IMR-90 (cell line): ENCODE results near the gene C1QTNF12. TPM values are rescaled to one million over a fixed set of nuclear protein-coding genes. Genes with fewer than 3 reads are reported as not detected.

ENCODE experiments used
- ATAC-seq: fragments of 200-7000 bp; cut with Tn5 transposase; 2 replicates; pipeline ENCODE4 v1.9.1; 2020; ENCODE audit warnings: low read depth, mild to moderate bottlenecking, moderate library complexity
- BruUV-seq: library from RNA; stranded (reverse); fragments of 400-500 nt; replicated peaks from 2 replicates; lab custom pipeline; 2021; lab: Mats Ljungman, UMichigan
- CTCF ChIA-PET: fragments of 300-600 bp; formaldehyde crosslinking; extraction: SDS; loops from one replicate; lab custom pipeline; 2021; ENCODE audit warnings: antibody characterized with exemption; lab: Yijun Ruan, JAX
- POLR2A ChIA-PET: fragments of 300-600 bp; sonication (Branson Sonifier 250); formaldehyde crosslinking; loops from one replicate; lab custom pipeline; 2022; ENCODE audit warnings: antibody characterized with exemption; ENCODE audit not compliant: unreplicated experiment; lab: Charles Lee
- DNase-seq: peaks from one replicate; pipeline ENCODE4 v3.0.0; 2013
- H2AFZ ChIP-seq: replicated peaks from 2 replicates; pipeline ENCODE3; 2013; ENCODE audit warnings: low read length, mild to moderate bottlenecking; ENCODE audit not compliant: poor library complexity
- H2AK5ac ChIP-seq: 2 replicates; pipeline ENCODE4 v1.6.1; 2013; ENCODE audit warnings: low read depth, low read length, inconsistent platforms
- H2AK9ac ChIP-seq: replicated peaks from 2 replicates; pipeline ENCODE3; 2013; ENCODE audit warnings: mild to moderate bottlenecking, low read depth, low read length, moderate library complexity; ENCODE audit not compliant: poor library complexity
- H2BK120ac ChIP-seq: 2 replicates; pipeline ENCODE4 v1.6.1; 2013; ENCODE audit warnings: low read depth, low read length, inconsistent platforms
- H2BK15ac ChIP-seq: 3 replicates; pipeline ENCODE4 v1.6.1; 2013; ENCODE audit warnings: low read depth, low read length, inconsistent platforms
- H2BK20ac ChIP-seq: 2 replicates; pipeline ENCODE4 v1.6.1; 2013; ENCODE audit warnings: low read depth, mild to moderate bottlenecking, inconsistent platforms, low read length, moderate library complexity
- H2BK5ac ChIP-seq: 2 replicates; pipeline ENCODE4 v1.6.1; 2013; ENCODE audit warnings: mild to moderate bottlenecking, low read depth, low read length, inconsistent platforms; ENCODE audit not compliant: poor library complexity, severe bottlenecking
- H3K14ac ChIP-seq: replicated peaks from 2 replicates; pipeline ENCODE4 v1.6.1; 2013; ENCODE audit warnings: low read depth, low read length, inconsistent platforms
- H3K18ac ChIP-seq: 2 replicates; pipeline ENCODE4 v1.6.1; 2013; ENCODE audit warnings: low read depth, low read length, control low read depth
- H3K23ac ChIP-seq: 2 replicates; pipeline ENCODE4 v1.6.1; 2013; ENCODE audit warnings: low read depth, low read length, inconsistent platforms
- H3K27ac ChIP-seq: 2 replicates; pipeline ENCODE4 v1.5.1; 2013; ENCODE audit warnings: mild to moderate bottlenecking, control low read depth, low read length; ENCODE audit not compliant: insufficient read depth
- H3K27me3 ChIP-seq: 2 replicates; pipeline ENCODE4 v1.6.1; 2013; ENCODE audit warnings: low read length; ENCODE audit not compliant: control insufficient read depth, insufficient read depth
- H3K36me3 ChIP-seq: 2 replicates; pipeline ENCODE4 v1.6.1; 2013; ENCODE audit warnings: low read length, mixed read lengths; ENCODE audit not compliant: control insufficient read depth, insufficient read depth
- H3K4ac ChIP-seq: 2 replicates; pipeline ENCODE4 v1.6.1; 2013; ENCODE audit warnings: low read depth, low read length, inconsistent platforms
- H3K4me1 ChIP-seq: 2 replicates; pipeline ENCODE4 v1.6.1; 2013; ENCODE audit warnings: low read length, mixed read lengths; ENCODE audit not compliant: control insufficient read depth, insufficient read depth
- H3K4me2 ChIP-seq: 2 replicates; pipeline ENCODE4 v1.6.1; 2013; ENCODE audit warnings: low read depth, mild to moderate bottlenecking, control low read depth, low read length, moderate library complexity
- H3K4me3 ChIP-seq: 2 replicates; pipeline ENCODE4 v1.5.1; 2013; ENCODE audit warnings: low read depth, mild to moderate bottlenecking, control low read depth, low read length, moderate library complexity; ENCODE audit not compliant: insufficient read depth
- H3K56ac ChIP-seq: 2 replicates; pipeline ENCODE4 v1.6.1; 2013; ENCODE audit warnings: low read length, inconsistent platforms; ENCODE audit not compliant: insufficient read depth; ENCODE audit errors: extremely low read depth
- H3K79me1 ChIP-seq, 2 experiments: 2 replicates each; pipeline ENCODE4 v1.6.1; 2013; ENCODE audit warnings: low read length in 2 of 2, inconsistent platforms in 1 of 2, low read depth in 1 of 2
- H3K9ac ChIP-seq: 2 replicates; pipeline ENCODE4 v1.6.1; 2013; ENCODE audit warnings: low read depth, low read length, control low read depth
- H3K9me1 ChIP-seq: 2 replicates; pipeline ENCODE4 v1.6.1; 2013; ENCODE audit warnings: low read length, inconsistent platforms; ENCODE audit not compliant: insufficient read depth
- H3K9me3 ChIP-seq: 2 replicates; pipeline ENCODE4 v1.6.1; 2013; ENCODE audit warnings: low read length; ENCODE audit not compliant: control insufficient read depth, insufficient read depth
- H4K20me1 ChIP-seq: 2 replicates; pipeline ENCODE4 v1.6.1; 2013; ENCODE audit warnings: low read length, inconsistent platforms; ENCODE audit not compliant: insufficient read depth
- H4K5ac ChIP-seq: 2 replicates; pipeline ENCODE4 v1.6.1; 2013; ENCODE audit warnings: mild to moderate bottlenecking, low read depth, low read length, control low read depth
- H4K8ac ChIP-seq, 2 experiments: 2 replicates each; pipeline ENCODE4 v1.6.1; 2013; ENCODE audit warnings: low read depth in 2 of 2, low read length in 2 of 2, control low read depth in 1 of 2, inconsistent platforms in 1 of 2
- H4K91ac ChIP-seq: 2 replicates; pipeline ENCODE4 v1.6.1; 2013; ENCODE audit warnings: low read depth, low read length, inconsistent platforms; ENCODE audit not compliant: insufficient read depth
- WGBS, 2 experiments: methylation state at CpG; one replicate each; pipeline versions ENCODE4 v1.1.5 to v1.1.7; 2013; ENCODE audit warnings: missing lambda C conversion rate in 2 of 2; ENCODE audit not compliant: insufficient read length in 1 of 2; ENCODE audit errors: extremely low coverage in 2 of 2; 5-methylcytosine and 5-hydroxymethylcytosine counted together
- dilution Hi-C: fragments of 300-500 bp; cut with HindIII; formaldehyde crosslinking; loops from one replicate; pipeline ENCODE4 v1.14.3; 2018; ENCODE audit warnings: low sequenced_read_pairs; ENCODE audit not compliant: unreplicated experiment
- in situ Hi-C: fragments of 300-500 bp; cut with MboI; formaldehyde crosslinking; loops from 3 replicates; pipeline ENCODE4 v1.14.3; 2019; ENCODE audit warnings: low sequenced_read_pairs, inconsistent platforms, mixed read lengths
- intact Hi-C: fragments of 100-400 bp; cut with micrococcal nuclease; formaldehyde crosslinking; loops from 2 replicates; pipeline ENCODE4 v1.10.0; 2022
- polyA plus RNA-seq, 3 experiments: library from polyadenylated mRNA; depleted of rRNA; stranded (reverse); fragments of >200 nt; gene quantifications; 2 replicates each; pipeline ENCODE4 v1.2.3, GENCODE V29; 2012; ENCODE audit warnings: low replicate concordance in 1 of 3
- total RNA-seq: library from RNA; depleted of rRNA; stranded (reverse); fragments of >200 nt; gene quantifications from 2 replicates; pipeline ENCODE4 v1.2.3, GENCODE V29; 2012
- TF ChIP-seq, protein P1 (sequence below): fragments of 150-350 bp; IDR thresholded peaks from 2 replicates; pipeline ENCODE4 v1.6.1; 2017; ENCODE audit warnings: mild to moderate bottlenecking, antibody characterized with exemption, low read length, low read depth
- TF ChIP-seq, protein P2 (sequence below): conservative IDR thresholded peaks from 2 replicates; pipeline ENCODE4 v1.5.1; 2012; ENCODE audit warnings: mild to moderate bottlenecking, low read depth, low read length, improper control_type of control experiment

The C1QTNF12 gene
- total and polyA plus RNA-seq, 2 of the 4 experiments (the other 2 are of a cell fraction) = 0.36 to 1.1 TPM

DNA sequence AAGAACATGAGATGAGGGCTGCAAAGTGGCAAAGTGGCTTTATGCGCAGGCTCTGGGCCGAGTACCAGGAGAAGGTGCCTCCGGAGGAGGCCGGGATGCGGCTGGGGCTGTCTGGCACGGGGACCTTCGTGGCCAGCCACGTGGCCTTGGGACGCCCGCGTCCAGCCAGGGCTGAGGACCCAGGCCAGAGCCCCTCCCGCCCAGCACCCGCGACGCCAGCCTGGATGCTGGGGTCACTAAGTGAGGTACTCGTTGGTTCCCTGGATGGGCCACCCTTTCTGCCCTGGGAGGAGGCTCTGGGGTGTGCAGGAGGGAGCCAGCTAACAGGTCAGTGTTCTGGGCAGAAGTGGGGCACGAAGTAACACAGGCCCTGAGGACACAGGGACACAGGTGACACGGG lies 46.3 kb upstream of the C1QTNF12 start:
- POLR2A ChIA-PET = no interaction called here

More for the DNA sequence above, 46.3 kb upstream of the C1QTNF12 start:
- BruUV-seq = no TSS peak
- Histone ChIP-seq H2AK5ac (no peak overlapping the region), H4K8ac (no peak overlapping the region), H3K18ac (no peak overlapping the region), H3K36me3 (peaks cover 33% of the 10 kb centered on the region), H2BK5ac (no peak overlapping the region), H3K4me1 (no peaks in the 10 kb centered on the region; the same call in 1 of the 2 replicates), H3K4ac (no peak overlapping the region), H2BK15ac (no peak overlapping the region), H4K5ac (no peak overlapping the region), H2AFZ (no peak overlapping the region), H3K23ac (no peak overlapping the region), H4K20me1 (peaks cover 13% of the 10 kb centered on the region), H3K9me1 (no peaks in the 10 kb centered on the region), H3K56ac (no peak overlapping the region), H3K9ac (no peak overlapping the region), H4K91ac (no peak overlapping the region), H3K79me1 (no peaks in the 10 kb centered on the region), H3K4me2 (no peak overlapping the region), H2BK120ac (no peak overlapping the region), H3K27ac (no peak overlapping the region), H3K14ac (no peak overlapping the region), H2AK9ac (no peak overlapping the region), H3K27me3 (no peaks in the 10 kb centered on the region), H3K4me3 (no peak overlapping the region), H3K9me3 (no peaks in the 10 kb centered on the region), H2BK20ac (no peak overlapping the region)
- WGBS, 2 experiments = 96% methylated on average over 5 of the region's 18 CpGs; no CpG with 5 or more reads in 1 of the 2 experiments
- ATAC-seq (no peak), DNase-seq (no peak)
- CTCF ChIA-PET = no interaction called here
- dilution Hi-C loops = no loop called here
- intact Hi-C loops = no loop called here
- in situ Hi-C loops = no loop called here
- TF ChIP-seq, protein P1, sequence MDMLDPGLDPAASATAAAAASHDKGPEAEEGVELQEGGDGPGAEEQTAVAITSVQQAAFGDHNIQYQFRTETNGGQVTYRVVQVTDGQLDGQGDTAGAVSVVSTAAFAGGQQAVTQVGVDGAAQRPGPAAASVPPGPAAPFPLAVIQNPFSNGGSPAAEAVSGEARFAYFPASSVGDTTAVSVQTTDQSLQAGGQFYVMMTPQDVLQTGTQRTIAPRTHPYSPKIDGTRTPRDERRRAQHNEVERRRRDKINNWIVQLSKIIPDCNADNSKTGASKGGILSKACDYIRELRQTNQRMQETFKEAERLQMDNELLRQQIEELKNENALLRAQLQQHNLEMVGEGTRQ = no peak
- TF ChIP-seq, protein P2, sequence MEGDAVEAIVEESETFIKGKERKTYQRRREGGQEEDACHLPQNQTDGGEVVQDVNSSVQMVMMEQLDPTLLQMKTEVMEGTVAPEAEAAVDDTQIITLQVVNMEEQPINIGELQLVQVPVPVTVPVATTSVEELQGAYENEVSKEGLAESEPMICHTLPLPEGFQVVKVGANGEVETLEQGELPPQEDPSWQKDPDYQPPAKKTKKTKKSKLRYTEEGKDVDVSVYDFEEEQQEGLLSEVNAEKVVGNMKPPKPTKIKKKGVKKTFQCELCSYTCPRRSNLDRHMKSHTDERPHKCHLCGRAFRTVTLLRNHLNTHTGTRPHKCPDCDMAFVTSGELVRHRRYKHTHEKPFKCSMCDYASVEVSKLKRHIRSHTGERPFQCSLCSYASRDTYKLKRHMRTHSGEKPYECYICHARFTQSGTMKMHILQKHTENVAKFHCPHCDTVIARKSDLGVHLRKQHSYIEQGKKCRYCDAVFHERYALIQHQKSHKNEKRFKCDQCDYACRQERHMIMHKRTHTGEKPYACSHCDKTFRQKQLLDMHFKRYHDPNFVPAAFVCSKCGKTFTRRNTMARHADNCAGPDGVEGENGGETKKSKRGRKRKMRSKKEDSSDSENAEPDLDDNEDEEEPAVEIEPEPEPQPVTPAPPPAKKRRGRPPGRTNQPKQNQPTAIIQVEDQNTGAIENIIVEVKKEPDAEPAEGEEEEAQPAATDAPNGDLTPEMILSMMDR = no peak
